Neural cell (in vitro differentiated cells): Measurements from ENCODE around the gene MRPL14. TPM values are rescaled to one million over a fixed set of nuclear protein-coding genes. Genes with fewer than 3 reads are reported as not detected.

Source experiments
- H2AFZ ChIP-seq: fragments of 200-600, 300-800 bp; sonication (generic), shearing (Covaris generic); 2 replicates; pipeline ENCODE4 v1.6.0; 2014; ENCODE audit warnings: low read depth, mild to moderate bottlenecking, antibody characterized with exemption, low read length, moderate library complexity
- H3F3A ChIP-seq: fragments of 200-600 bp; shearing (Covaris generic); 2 replicates; pipeline ENCODE4 v1.6.1; 2016; ENCODE audit warnings: mild to moderate bottlenecking, moderate library complexity, mixed read lengths, antibody characterized with exemption, low read length; ENCODE audit not compliant: insufficient read depth, poor library complexity, severe bottlenecking
- H3K27ac ChIP-seq: fragments of 200-600, 300-800 bp; sonication (generic), shearing (Covaris generic); 2 replicates; pipeline ENCODE4 v1.5.1; 2014; ENCODE audit warnings: mild to moderate bottlenecking, low read length, moderate library complexity
- H3K27me3 ChIP-seq: fragments of 300-800, 200-600 bp; sonication (generic), shearing (Covaris generic); 2 replicates; pipeline ENCODE4 v1.6.0; 2014; ENCODE audit warnings: mild to moderate bottlenecking, low read depth, low read length, moderate library complexity; ENCODE audit not compliant: insufficient read depth
- H3K36me3 ChIP-seq: fragments of 300-800, 200-600 bp; sonication (generic), shearing (Covaris generic); 2 replicates; pipeline ENCODE4 v1.5.1; 2014; ENCODE audit warnings: mild to moderate bottlenecking, antibody characterized with exemption, low read length, moderate library complexity; ENCODE audit not compliant: insufficient read depth
- H3K4me2 ChIP-seq: fragments of 300-800, 200-600 bp; sonication (generic), shearing (Covaris generic); 2 replicates; pipeline ENCODE4 v1.6.0; 2014; ENCODE audit warnings: mild to moderate bottlenecking, low read length
- H3K4me3 ChIP-seq: fragments of 300-800, 200-600 bp; sonication (generic), shearing (Covaris generic); 2 replicates; pipeline ENCODE4 v1.5.1; 2014; ENCODE audit warnings: mild to moderate bottlenecking, low read length, moderate library complexity
- H3K79me2 ChIP-seq: fragments of 200-600 bp; shearing (Covaris generic); replicated peaks from 2 replicates; pipeline ENCODE4 v1.6.0; 2014; ENCODE audit warnings: mild to moderate bottlenecking, low read length, moderate library complexity; ENCODE audit not compliant: insufficient read depth
- H3K9ac ChIP-seq: fragments of 300-800, 200-600 bp; sonication (generic), shearing (Covaris generic); 2 replicates; pipeline ENCODE4 v1.6.1; 2016; ENCODE audit warnings: mild to moderate bottlenecking, low read length, mixed read lengths
- H3K9me2 ChIP-seq: fragments of 200-600 bp; shearing (Covaris generic); 2 replicates; pipeline ENCODE4 v1.6.1; 2016; ENCODE audit warnings: mild to moderate bottlenecking, low read length, mixed read lengths; ENCODE audit not compliant: insufficient read depth
- H3K9me3 ChIP-seq: fragments of 200-600, 300-800 bp; sonication (generic), shearing (Covaris generic); 2 replicates; pipeline ENCODE4 v1.6.1; 2016; ENCODE audit warnings: mild to moderate bottlenecking, mixed run types, low read length, moderate library complexity, mixed read lengths
- H4K20me1 ChIP-seq: fragments of 200-600 bp; shearing (Covaris generic); 2 replicates; pipeline ENCODE4 v1.6.1; 2016; ENCODE audit warnings: mild to moderate bottlenecking, mixed run types; ENCODE audit not compliant: insufficient read depth
- CTCF ChIP-seq: fragments of 450-650 bp; IDR thresholded peaks from 2 replicates; pipeline ENCODE4 v1.5.1; 2014; ENCODE audit warnings: antibody characterized with exemption, mild to moderate bottlenecking, moderate library complexity; ENCODE audit not compliant: poor library complexity, severe bottlenecking
- EP300 ChIP-seq: fragments of 450-650 bp; conservative IDR thresholded peaks from 2 replicates; pipeline ENCODE4 v1.6.1; 2014; ENCODE audit warnings: antibody characterized with exemption, mild to moderate bottlenecking, moderate library complexity; ENCODE audit not compliant: poor library complexity, severe bottlenecking
- EZH2 ChIP-seq: fragments of 200-600, 300-800 bp; shearing (Covaris generic), sonication (generic); IDR thresholded peaks from 2 replicates; pipeline ENCODE4 v1.6.1; 2014; ENCODE audit warnings: antibody characterized with exemption, low read length, borderline replicate concordance, mild to moderate bottlenecking; ENCODE audit not compliant: insufficient read depth, poor library complexity, severe bottlenecking
- MXI1 ChIP-seq: fragments of 450-650 bp; conservative IDR thresholded peaks from 2 replicates; pipeline ENCODE4 v1.6.1; 2014; ENCODE audit warnings: antibody characterized with exemption, mild to moderate bottlenecking; ENCODE audit not compliant: poor library complexity, severe bottlenecking
- POLR2AphosphoS5 ChIP-seq: IDR thresholded peaks from 2 replicates; pipeline ENCODE4 v1.6.1; 2012
- RAD21 ChIP-seq: fragments of 450-650 bp; conservative IDR thresholded peaks from 2 replicates; pipeline ENCODE4 v1.6.1; 2014; ENCODE audit warnings: antibody characterized with exemption, mild to moderate bottlenecking, moderate library complexity
- REST ChIP-seq: IDR thresholded peaks from 2 replicates; pipeline ENCODE4 v1.6.1; 2012; ENCODE audit warnings: borderline replicate concordance
- SMC3 ChIP-seq: fragments of 450-650 bp; conservative IDR thresholded peaks from 2 replicates; pipeline ENCODE4 v1.6.1; 2014; ENCODE audit warnings: antibody characterized with exemption, mild to moderate bottlenecking, moderate library complexity; ENCODE audit not compliant: poor library complexity
- TAF1 ChIP-seq: IDR thresholded peaks from 2 replicates; pipeline ENCODE4 v1.6.1; 2012; ENCODE audit warnings: low read depth
- polyA plus RNA-seq: library from polyadenylated mRNA; depleted of rRNA; stranded (reverse); fragments of >200 nt; gene quantifications from 2 replicates; pipeline ENCODE4 v1.2.3, GENCODE V29; 2014

Gene MRPL14
- polyA plus RNA-seq, 1 donor from 2014 or later, result 66.4 TPM

GRCh38 chr6:44085219-44085618 lies 42.0 kb downstream of the MRPL14 start:
- TF ChIP-seq REST (no peak), SMC3 (no peak), TAF1 (no peak), MXI1 (no peak), POLR2AphosphoS5 (no peak), CTCF (no peak), EP300 (no peak), EZH2 (no peak), RAD21 (no peak)
- Histone ChIP-seq H3K27me3 (no peaks in the 10 kb centered on the region), H3K9me3 (no peaks in the 10 kb centered on the region), H2AFZ (no peak overlapping the region), H3K79me2 (no peaks in the 10 kb centered on the region), H3K36me3 (no peaks in the 10 kb centered on the region), H3K9ac (no peak overlapping the region), H3F3A (no peaks in the 10 kb centered on the region), H3K4me2 (no peak overlapping the region), H3K4me3 (no peak overlapping the region), H3K9me2 (no peaks in the 10 kb centered on the region), H3K27ac (no peak overlapping the region), H4K20me1 (no peaks in the 10 kb centered on the region)

GRCh38 chr6:44084231-44085014 lies 42.8 kb downstream of the MRPL14 start:
- Histone ChIP-seq H3K27ac (no peak overlapping the region), H3K9me2 (no peaks in the 10 kb centered on the region), H4K20me1 (no peaks in the 10 kb centered on the region), H3K9ac (no peak overlapping the region), H3K4me3 (no peak overlapping the region), H3K27me3 (no peaks in the 10 kb centered on the region), H3F3A (no peaks in the 10 kb centered on the region), H2AFZ (no peak overlapping the region), H3K4me2 (no peak overlapping the region), H3K79me2 (no peaks in the 10 kb centered on the region), H3K36me3 (no peaks in the 10 kb centered on the region), H3K9me3 (no peaks in the 10 kb centered on the region)
- TF ChIP-seq REST, result no peak
- no peak for TF ChIP-seq SMC3
- TF ChIP-seq MXI1, result no peak
- no peak for TF ChIP-seq POLR2AphosphoS5
- no peak for TF ChIP-seq CTCF
- no peak for TF ChIP-seq EP300
- no peak for TF ChIP-seq RAD21
